Activated gamma-delta T cell treated with Interleukin-2 at 50 U/mL for 16 hours (primary cell): ENCODE results near the gene EFR3B.
"Not testable (repeated sequence)": the region's sequence is repeated elsewhere in the genome, so short reads cannot be mapped to it uniquely, and the experiment has no call there.

Experiments
- DNase-seq: peaks from one replicate; pipeline ENCODE4 v3.0.0-alpha.2; 2020

The EFR3B gene

GRCh38 chr2:25115249-25115883 lies 73.5 kb downstream of the EFR3B start:
- no peak for DNase-seq

- DNase-seq: no peak
These were observed 74.0 kb downstream of the EFR3B start for GRCh38 chr2:25115902-25116301.

- no peak for DNase-seq
These were observed 75.1 kb downstream of the EFR3B start for GRCh38 chr2:25116956-25117355.

GRCh38 chr2:25119263-25119662 lies 77.4 kb downstream of the EFR3B start:
- DNase-seq: no peak

- DNase-seq: no peak
These were observed 80.5 kb downstream of the EFR3B start for GRCh38 chr2:25122367-25122766.

GRCh38 chr2:25123682-25124081 lies 81.8 kb downstream of the EFR3B start:
- DNase-seq: no peak

- DNase-seq: no peak
These were observed 83.3 kb downstream of the EFR3B start for GRCh38 chr2:25125189-25125588.

- DNase-seq: no peak
These were observed 84.1 kb downstream of the EFR3B start for GRCh38 chr2:25125976-25126375.

GRCh38 chr2:25127071-25127470 lies 85.2 kb downstream of the EFR3B start:
- DNase-seq: not testable (repeated sequence)

GRCh38 chr2:25127646-25128045 lies 85.8 kb downstream of the EFR3B start:
- DNase-seq: no peak

GRCh38 chr2:25129901-25130520 lies 88.1 kb downstream of the EFR3B start:
- DNase-seq: no peak

- no peak for DNase-seq
These were observed 89.3 kb downstream of the EFR3B start for GRCh38 chr2:25131253-25131566.

GRCh38 chr2:25131567-25132298 lies 89.9 kb downstream of the EFR3B start:
- no peak for DNase-seq

- DNase-seq: no peak
These were observed 90.4 kb downstream of the EFR3B start for GRCh38 chr2:25132299-25132635.

- DNase-seq: no peak
These were observed 90.8 kb downstream of the EFR3B start for GRCh38 chr2:25132693-25133092.

- DNase-seq: not testable (repeated sequence)
These were observed 98.7 kb downstream of the EFR3B start for GRCh38 chr2:25140535-25140934.

GRCh38 chr2:25141120-25141519 lies 99.2 kb downstream of the EFR3B start:
- no peak for DNase-seq

- no peak for DNase-seq
These were observed 103.9 kb downstream of the EFR3B start for GRCh38 chr2:25145803-25146202.

GRCh38 chr2:25146896-25147295 lies 105.0 kb downstream of the EFR3B start:
- DNase-seq: no peak

- no peak for DNase-seq
These were observed 107.8 kb downstream of the EFR3B start for GRCh38 chr2:25149646-25150045.

- DNase-seq: not testable (repeated sequence)
These were observed 109.1 kb downstream of the EFR3B start for GRCh38 chr2:25150993-25151392.

GRCh38 chr2:25151718-25152117 lies 109.8 kb downstream of the EFR3B start:
- no peak for DNase-seq

- no peak for DNase-seq
These were observed 113.5 kb downstream of the EFR3B start for GRCh38 chr2:25155401-25155800.

- DNase-seq: no peak
These were observed 116.4 kb downstream of the EFR3B start for GRCh38 chr2:25158096-25158852.
